K562 (cell line): ENCODE measurements around the gene EXOC2.

Experiments
- CCAR2 ChIP-seq: fragments of 200-400 bp; formaldehyde crosslinking; IDR thresholded peaks from 2 replicates; pipeline ENCODE4 v1.6.1; 2017; ENCODE audit warnings: mild to moderate bottlenecking, low read depth, low read length
- KDM1A ChIP-seq, 2 experiments: fragments of 450-650 bp; IDR thresholded peaks; 2 replicates each; pipeline ENCODE4 v1.6.1; 2016; ENCODE audit warnings: mild to moderate bottlenecking in 2 of 2
- RCOR1 ChIP-seq, 2 experiments: IDR thresholded peaks; 2 replicates each; pipeline ENCODE4 v1.6.1; 2012; ENCODE audit warnings: low read depth in 2 of 2, low read length in 2 of 2, borderline replicate concordance in 1 of 2, improper control_type of control experiment in 1 of 2
- SRF ChIP-seq, 2 experiments: fragments of 250-450, 450-650 bp in 1 of 2; sonication (Bioruptor Pico) in 1 of 2; sonication (generic) in 1 of 2; formaldehyde crosslinking; IDR thresholded peaks; 2 replicates each; pipeline versions ENCODE4 v1.5.0 to v1.5.1; 2020 to 2022; ENCODE audit warnings: mild to moderate bottlenecking in 1 of 2, missing genetic modification reagents in 1 of 2
- ZNF134 ChIP-seq: fragments of 250-450 bp; sonication (Bioruptor Pico); conservative IDR thresholded peaks from 2 replicates; pipeline ENCODE4 v1.4.0; 2020
- ZNF316 ChIP-seq: fragments of 450-650 bp; IDR thresholded peaks from 2 replicates; pipeline ENCODE4 v1.6.1; 2016

DNA sequence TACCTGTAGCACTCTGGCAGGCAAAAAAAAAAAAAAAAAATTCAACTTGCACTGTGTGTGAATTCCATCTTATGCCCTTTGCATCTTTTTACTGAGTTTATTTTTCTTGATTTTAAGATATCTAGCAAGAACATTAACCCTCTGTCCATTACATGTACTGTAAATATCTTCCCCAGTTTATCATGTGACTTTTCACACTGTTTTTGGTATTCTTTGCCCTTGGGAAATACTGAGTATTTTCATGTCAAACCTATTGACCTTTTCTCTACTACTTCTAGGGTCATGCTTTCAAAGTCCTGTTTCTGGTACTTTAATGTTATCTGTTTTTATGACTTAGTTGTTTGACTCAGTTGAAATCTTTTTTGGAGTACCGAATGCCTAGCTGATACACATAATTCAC lies 35.2 kb downstream of the EXOC2 start:
- TF ChIP-seq CCAR2: no peak
- TF ChIP-seq ZNF316: no peak
- TF ChIP-seq SRF (CRISPR knock-in tag; IDR thresholded peaks at IDR 0.05): no peak
- TF ChIP-seq RCOR1 (IDR thresholded peaks at IDR 0.05; ENCODE audit: borderline replicate concordance in 1 of 2, low read depth in 2 of 2, low read length in 2 of 2): no peak
- no peak for TF ChIP-seq KDM1A (IDR thresholded peaks at IDR 0.05)
- TF ChIP-seq ZNF134 (CRISPR knock-in tag): no peak
